Measurements from ENCODE around the gene LRMDA.

- TF ChIP-seq CEBPB (IDR thresholded peaks at IDR 0.05; ENCODE audit: low read depth, low read length) (no peak), MXI1 (IDR thresholded peaks at IDR 0.05; ENCODE audit: borderline replicate concordance, low read depth, low read length) (no peak), CHD1 (IDR thresholded peaks at IDR 0.05; ENCODE audit: low read depth, low read length) (no peak), RAD21 (IDR thresholded peaks at IDR 0.05; ENCODE audit: low read length) (no peak), BHLHE40 (IDR thresholded peaks at IDR 0.05; ENCODE audit: low read depth, low read length) (no peak), SMC3 (IDR thresholded peaks at IDR 0.05; ENCODE audit: low read depth, low read length) (no peak)
- TF ChIP-seq, protein P1, sequence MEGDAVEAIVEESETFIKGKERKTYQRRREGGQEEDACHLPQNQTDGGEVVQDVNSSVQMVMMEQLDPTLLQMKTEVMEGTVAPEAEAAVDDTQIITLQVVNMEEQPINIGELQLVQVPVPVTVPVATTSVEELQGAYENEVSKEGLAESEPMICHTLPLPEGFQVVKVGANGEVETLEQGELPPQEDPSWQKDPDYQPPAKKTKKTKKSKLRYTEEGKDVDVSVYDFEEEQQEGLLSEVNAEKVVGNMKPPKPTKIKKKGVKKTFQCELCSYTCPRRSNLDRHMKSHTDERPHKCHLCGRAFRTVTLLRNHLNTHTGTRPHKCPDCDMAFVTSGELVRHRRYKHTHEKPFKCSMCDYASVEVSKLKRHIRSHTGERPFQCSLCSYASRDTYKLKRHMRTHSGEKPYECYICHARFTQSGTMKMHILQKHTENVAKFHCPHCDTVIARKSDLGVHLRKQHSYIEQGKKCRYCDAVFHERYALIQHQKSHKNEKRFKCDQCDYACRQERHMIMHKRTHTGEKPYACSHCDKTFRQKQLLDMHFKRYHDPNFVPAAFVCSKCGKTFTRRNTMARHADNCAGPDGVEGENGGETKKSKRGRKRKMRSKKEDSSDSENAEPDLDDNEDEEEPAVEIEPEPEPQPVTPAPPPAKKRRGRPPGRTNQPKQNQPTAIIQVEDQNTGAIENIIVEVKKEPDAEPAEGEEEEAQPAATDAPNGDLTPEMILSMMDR (conservative IDR thresholded peaks at IDR 0.05; ENCODE audit: low read depth, low read length): no peak
Measured at GRCh38 chr10:75681334-75681733, 249.9 kb downstream of the LRMDA start.

All from IMR-90 (cell line).